Neural progenitor cell (in vitro differentiated cells): Measurements from ENCODE around the gene ADGRE2. TPM values are rescaled to one million over a fixed set of nuclear protein-coding genes. Genes with fewer than 3 reads are reported as not detected.

Source experiments
- DNase-seq: peaks from one replicate; pipeline ENCODE4 v3.0.0-alpha.2; 2016; ENCODE audit warnings: low spot score
- H2AFZ ChIP-seq: fragments of 200-600 bp; sonication (generic); replicated peaks from 2 replicates; pipeline ENCODE4 v1.6.1; 2016; ENCODE audit warnings: antibody characterized with exemption
- H3F3A ChIP-seq: fragments of 200-600 bp; sonication (generic); 2 replicates; pipeline ENCODE4 v1.6.1; 2016; ENCODE audit warnings: antibody characterized with exemption, low read depth
- H3K27ac ChIP-seq: fragments of 200-600 bp; sonication (generic); 2 replicates; pipeline ENCODE4 v1.5.1; 2016; ENCODE audit warnings: mild to moderate bottlenecking
- H3K27me3 ChIP-seq: fragments of 200-600 bp; sonication (generic); 2 replicates; pipeline ENCODE4 v1.6.1; 2016; ENCODE audit warnings: mild to moderate bottlenecking, moderate library complexity
- H3K36me3 ChIP-seq: fragments of 200-600 bp; sonication (generic); 2 replicates; pipeline ENCODE4 v1.5.1; 2016
- H3K4me1 ChIP-seq: fragments of 200-600 bp; sonication (generic); 2 replicates; pipeline ENCODE4 v1.6.1; 2016; ENCODE audit warnings: mixed run types
- H3K4me2 ChIP-seq: fragments of 200-600 bp; sonication (generic); 2 replicates; pipeline ENCODE4 v1.6.1; 2016
- H3K4me3 ChIP-seq: fragments of 200-600 bp; sonication (generic); 2 replicates; pipeline ENCODE4 v1.5.1; 2016
- H3K79me2 ChIP-seq: fragments of 200-600 bp; sonication (generic); 2 replicates; pipeline ENCODE4 v1.6.1; 2016; ENCODE audit warnings: low read depth
- H3K9ac ChIP-seq: fragments of 200-600 bp; sonication (generic); 2 replicates; pipeline ENCODE4 v1.6.1; 2016
- H3K9me3 ChIP-seq: fragments of 200-600 bp; sonication (generic); 2 replicates; pipeline ENCODE4 v1.5.1; 2016; ENCODE audit warnings: low read depth
- H4K20me1 ChIP-seq: fragments of 200-600 bp; sonication (generic); 2 replicates; pipeline ENCODE4 v1.6.1; 2016; ENCODE audit warnings: low read depth
- H3K27ac Mint-ChIP-seq: 3 replicates; pipeline ENCODE4 v1.8.0; 2021; ENCODE audit warnings: mixed read lengths
- H3K27me3 Mint-ChIP-seq: 2 replicates; pipeline ENCODE4 v1.8.0; 2022; ENCODE audit warnings: low read depth, mild to moderate bottlenecking, inconsistent platforms, moderate library complexity, mixed read lengths; ENCODE audit not compliant: insufficient read depth
- H3K36me3 Mint-ChIP-seq: 3 replicates; pipeline ENCODE4 v1.8.0; 2021; ENCODE audit warnings: mixed read lengths
- H3K4me1 Mint-ChIP-seq: 3 replicates; pipeline ENCODE4 v1.8.0; 2021; ENCODE audit warnings: mixed read lengths
- H3K4me3 Mint-ChIP-seq: 3 replicates; pipeline ENCODE4 v1.8.0; 2021; ENCODE audit warnings: mild to moderate bottlenecking, moderate library complexity, mixed read lengths
- H3K9me3 Mint-ChIP-seq: 3 replicates; pipeline ENCODE4 v1.8.0; 2020; ENCODE audit warnings: mixed read lengths
- EZH2 ChIP-seq: fragments of 200-600 bp; sonication (generic); IDR thresholded peaks from 2 replicates; pipeline ENCODE4 v1.6.1; 2017; ENCODE audit warnings: antibody characterized with exemption, mild to moderate bottlenecking, moderate library complexity
- EZH2phosphoT487 ChIP-seq: fragments of 200-600 bp; sonication (generic); IDR thresholded peaks from 2 replicates; pipeline ENCODE4 v1.6.1; 2017; ENCODE audit warnings: antibody characterized with exemption
- total RNA-seq: library from RNA; depleted of rRNA; stranded (reverse); fragments of >200 nt; gene quantifications from 2 replicates; pipeline ENCODE4 v1.2.3, GENCODE V29; 2015; ENCODE audit warnings: low replicate concordance
- TF ChIP-seq, protein P1 (sequence below): fragments of 200-600 bp; sonication (generic); IDR thresholded peaks from 2 replicates; pipeline ENCODE4 v1.5.1; 2017; ENCODE audit warnings: antibody characterized with exemption, mild to moderate bottlenecking

The ADGRE2 gene
- total RNA-seq, 1 donor from 2014 or later: 0.28 TPM

DNA sequence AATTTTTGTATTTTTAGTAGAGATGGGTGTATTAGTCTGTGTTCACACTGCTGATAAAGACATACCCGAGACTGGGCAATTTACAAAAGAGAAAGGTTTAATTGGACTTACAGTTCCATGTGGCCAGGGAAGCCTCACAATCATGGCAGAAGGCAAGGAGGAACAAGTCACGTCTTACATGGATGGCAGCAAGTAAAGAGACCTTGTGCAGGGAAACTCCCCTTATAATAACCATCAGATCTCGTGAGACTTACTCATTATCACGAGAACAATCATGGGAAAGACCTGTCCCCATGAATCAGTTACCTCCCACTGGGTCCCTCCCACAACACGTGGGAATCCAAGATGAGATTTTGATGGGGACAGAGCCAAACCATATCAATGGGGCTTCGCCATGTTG is 73.9 kb downstream of the ADGRE2 start:
- Histone ChIP-seq H3K9me3 (no peaks in the 10 kb centered on the region), H3K9ac (no peak overlapping the region), H3K4me2 (no peak overlapping the region), H3K4me3 (no peak overlapping the region), H3F3A (no peaks in the 10 kb centered on the region), H2AFZ (no peak overlapping the region), H3K27ac (no peak overlapping the region), H3K79me2 (no peaks in the 10 kb centered on the region), H4K20me1 (no peaks in the 10 kb centered on the region), H3K27me3 (no peaks in the 10 kb centered on the region), H3K4me1 (no peaks in the 10 kb centered on the region), H3K36me3 (no peaks in the 10 kb centered on the region)
- Mint-ChIP-seq H3K4me3 (no peak overlapping the region), H3K4me1 (no peaks in the 10 kb centered on the region), H3K27me3 (peaks cover 2% of the 10 kb centered on the region), H3K27ac (no peak overlapping the region), H3K36me3 (peaks cover 60% of the 10 kb centered on the region), H3K9me3 (peaks cover 7% of the 10 kb centered on the region)
- no peak for DNase-seq
- no peak for TF ChIP-seq EZH2phosphoT487
- TF ChIP-seq, protein P1, sequence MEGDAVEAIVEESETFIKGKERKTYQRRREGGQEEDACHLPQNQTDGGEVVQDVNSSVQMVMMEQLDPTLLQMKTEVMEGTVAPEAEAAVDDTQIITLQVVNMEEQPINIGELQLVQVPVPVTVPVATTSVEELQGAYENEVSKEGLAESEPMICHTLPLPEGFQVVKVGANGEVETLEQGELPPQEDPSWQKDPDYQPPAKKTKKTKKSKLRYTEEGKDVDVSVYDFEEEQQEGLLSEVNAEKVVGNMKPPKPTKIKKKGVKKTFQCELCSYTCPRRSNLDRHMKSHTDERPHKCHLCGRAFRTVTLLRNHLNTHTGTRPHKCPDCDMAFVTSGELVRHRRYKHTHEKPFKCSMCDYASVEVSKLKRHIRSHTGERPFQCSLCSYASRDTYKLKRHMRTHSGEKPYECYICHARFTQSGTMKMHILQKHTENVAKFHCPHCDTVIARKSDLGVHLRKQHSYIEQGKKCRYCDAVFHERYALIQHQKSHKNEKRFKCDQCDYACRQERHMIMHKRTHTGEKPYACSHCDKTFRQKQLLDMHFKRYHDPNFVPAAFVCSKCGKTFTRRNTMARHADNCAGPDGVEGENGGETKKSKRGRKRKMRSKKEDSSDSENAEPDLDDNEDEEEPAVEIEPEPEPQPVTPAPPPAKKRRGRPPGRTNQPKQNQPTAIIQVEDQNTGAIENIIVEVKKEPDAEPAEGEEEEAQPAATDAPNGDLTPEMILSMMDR: no peak
- TF ChIP-seq EZH2: no peak

DNA sequence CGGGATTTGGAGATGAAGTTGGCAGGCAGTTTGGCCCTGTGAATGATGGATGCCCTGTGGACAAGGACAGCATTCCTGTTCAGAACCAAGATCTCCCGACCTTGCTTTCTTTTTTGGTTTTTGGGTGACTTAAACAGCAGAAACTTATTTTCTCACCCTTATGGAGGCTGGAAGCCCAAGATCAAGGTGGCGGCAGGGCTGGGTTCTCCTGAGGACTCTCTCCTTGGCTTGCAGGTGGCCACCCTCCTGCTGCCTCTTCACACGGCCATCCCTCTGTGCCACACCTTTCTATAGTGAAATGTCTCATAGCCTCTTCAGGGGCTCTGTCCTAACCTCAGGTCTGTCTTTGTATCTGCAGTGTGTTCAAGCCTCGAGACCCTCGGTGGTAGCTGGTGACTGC is 74.5 kb downstream of the ADGRE2 start:
- H4K20me1 ChIP-seq: no peaks in the 10 kb centered on the region
- DNase-seq: no peak
- Mint-ChIP-seq H3K27ac (no peak overlapping the region), H3K27me3 (peaks cover 2% of the 10 kb centered on the region), H3K4me3 (no peak overlapping the region), H3K36me3 (peaks cover 56% of the 10 kb centered on the region), H3K9me3 (peaks cover 7% of the 10 kb centered on the region), H3K4me1 (no peaks in the 10 kb centered on the region)
- no peaks in the 10 kb centered on the region for H3F3A ChIP-seq
- no peaks in the 10 kb centered on the region for H3K9me3 ChIP-seq
- TF ChIP-seq EZH2phosphoT487 (no peak), EZH2 (no peak)
- TF ChIP-seq, protein P1: no peak
- H2AFZ ChIP-seq: no peak overlapping the region
- no peaks in the 10 kb centered on the region for H3K79me2 ChIP-seq
- H3K36me3 ChIP-seq: no peaks in the 10 kb centered on the region
- no peak overlapping the region for H3K4me3 ChIP-seq
- no peak overlapping the region for H3K27ac ChIP-seq
- H3K4me1 ChIP-seq: no peaks in the 10 kb centered on the region
- no peak overlapping the region for H3K4me2 ChIP-seq
- no peak overlapping the region for H3K9ac ChIP-seq
- no peaks in the 10 kb centered on the region for H3K27me3 ChIP-seq

DNA sequence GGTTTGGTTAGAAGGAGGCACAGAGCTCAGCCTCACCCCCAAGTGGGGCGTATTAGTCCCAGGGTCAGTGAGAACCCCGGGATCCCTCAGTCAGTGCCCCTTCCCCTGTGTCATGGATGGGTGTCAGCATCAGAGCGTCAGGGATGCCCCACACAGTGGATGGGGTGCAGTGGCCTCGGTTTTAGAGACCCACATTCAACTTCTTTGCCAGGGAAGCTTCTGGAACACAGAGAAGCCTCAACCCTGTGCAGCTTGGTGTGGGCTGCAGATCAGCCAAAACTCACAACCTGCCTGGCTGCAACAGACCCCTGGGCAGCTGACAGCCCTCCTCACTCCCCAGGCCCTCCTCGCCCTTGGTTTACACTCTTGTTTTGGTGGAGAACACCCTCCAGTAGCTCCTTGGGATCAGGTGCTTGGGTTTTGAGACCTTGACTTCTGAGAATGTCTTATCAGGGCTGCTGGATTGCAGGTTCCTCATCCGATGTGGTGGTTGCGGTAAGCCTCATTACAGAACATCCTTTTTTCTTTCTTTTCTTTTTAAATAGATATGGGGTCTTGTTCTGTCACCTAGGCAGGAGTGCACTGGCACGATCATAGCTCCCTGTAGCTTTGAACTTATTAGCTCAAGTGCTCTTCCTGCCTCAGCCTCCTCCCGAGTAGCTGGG is 77.5 kb downstream of the ADGRE2 start:
- H3K27me3 Mint-ChIP-seq: peaks cover 2% of the 10 kb centered on the region
- H3K4me3 Mint-ChIP-seq: no peak overlapping the region
- H3K27ac Mint-ChIP-seq: no peak overlapping the region
- no peaks in the 10 kb centered on the region for H3K4me1 Mint-ChIP-seq
- peaks cover 40% of the 10 kb centered on the region for H3K36me3 Mint-ChIP-seq
- Histone ChIP-seq H3K4me2 (no peak overlapping the region), H3K4me1 (no peaks in the 10 kb centered on the region), H3K9me3 (no peaks in the 10 kb centered on the region), H3K4me3 (no peak overlapping the region), H4K20me1 (no peaks in the 10 kb centered on the region), H2AFZ (no peak overlapping the region), H3K27ac (no peak overlapping the region), H3K79me2 (no peaks in the 10 kb centered on the region), H3F3A (no peaks in the 10 kb centered on the region), H3K36me3 (no peaks in the 10 kb centered on the region), H3K27me3 (no peaks in the 10 kb centered on the region), H3K9ac (no peak overlapping the region)
- DNase-seq: no peak
- TF ChIP-seq EZH2 (no peak), EZH2phosphoT487 (no peak)
- TF ChIP-seq, protein P1: no peak
- peaks cover 7% of the 10 kb centered on the region for H3K9me3 Mint-ChIP-seq
